NK-92 (cell line): ENCODE data around the gene PLXNA4.

Source experiments
- DNase-seq: peaks from one replicate; lab custom pipeline; 2025; ENCODE audit not compliant: unreplicated experiment; lab: John Stamatoyannopoulos, UW

Gene PLXNA4

GRCh38 chr7:132423594-132424200 lies 152.6 kb downstream of the PLXNA4 start:
- DNase-seq, result no peak

GRCh38 chr7:132422502-132423111 lies 153.7 kb downstream of the PLXNA4 start:
- no peak for DNase-seq

- no peak for DNase-seq
Observed at GRCh38 chr7:132420527-132420926, 155.7 kb downstream of the PLXNA4 start.

DNA sequence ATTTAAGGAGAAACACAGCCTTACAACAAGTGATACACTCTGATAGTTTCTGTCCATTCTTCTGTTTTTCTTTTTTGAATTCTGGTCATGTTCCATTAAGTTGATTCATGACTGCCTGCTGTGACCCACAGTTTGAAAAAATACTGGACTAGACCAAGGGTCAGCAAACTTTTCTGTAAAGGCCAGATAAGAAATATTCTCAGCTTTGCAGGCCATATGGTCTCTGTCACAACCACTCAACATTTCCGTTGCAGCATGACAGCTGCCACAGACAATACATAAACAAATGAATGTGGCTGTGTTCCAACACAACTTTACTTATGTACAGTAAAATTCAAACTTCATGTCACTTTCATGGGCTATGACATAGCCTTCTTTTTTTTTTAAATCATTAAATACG lies 156.7 kb downstream of the PLXNA4 start:
- DNase-seq, result no peak

DNA sequence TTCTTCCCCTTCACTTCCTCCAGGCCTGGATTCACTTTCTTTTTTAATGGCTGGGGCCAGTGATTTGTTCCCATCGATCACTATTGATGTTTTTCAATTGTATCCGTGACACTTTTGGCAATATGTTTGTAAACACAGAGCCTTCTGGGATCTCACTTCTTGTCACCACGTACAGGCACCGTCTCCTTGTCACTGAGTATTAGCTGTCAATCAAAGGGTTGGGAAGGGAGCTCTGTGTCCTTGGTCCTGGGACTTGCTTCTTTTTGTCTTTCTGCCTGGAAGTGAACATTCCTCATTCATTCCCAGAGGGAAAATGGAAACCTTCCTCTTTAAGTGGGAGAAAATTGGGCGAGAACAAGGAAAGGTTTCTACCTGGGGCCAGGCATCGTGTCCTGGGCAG lies 157.4 kb downstream of the PLXNA4 start:
- no peak for DNase-seq

GRCh38 chr7:132417103-132417906 lies 159.0 kb downstream of the PLXNA4 start:
- DNase-seq, result no peak

- no peak for DNase-seq
Observed at GRCh38 chr7:132416395-132416794, 159.9 kb downstream of the PLXNA4 start.

- DNase-seq, result no peak
Observed at GRCh38 chr7:132415259-132415658, 161.0 kb downstream of the PLXNA4 start.

DNA sequence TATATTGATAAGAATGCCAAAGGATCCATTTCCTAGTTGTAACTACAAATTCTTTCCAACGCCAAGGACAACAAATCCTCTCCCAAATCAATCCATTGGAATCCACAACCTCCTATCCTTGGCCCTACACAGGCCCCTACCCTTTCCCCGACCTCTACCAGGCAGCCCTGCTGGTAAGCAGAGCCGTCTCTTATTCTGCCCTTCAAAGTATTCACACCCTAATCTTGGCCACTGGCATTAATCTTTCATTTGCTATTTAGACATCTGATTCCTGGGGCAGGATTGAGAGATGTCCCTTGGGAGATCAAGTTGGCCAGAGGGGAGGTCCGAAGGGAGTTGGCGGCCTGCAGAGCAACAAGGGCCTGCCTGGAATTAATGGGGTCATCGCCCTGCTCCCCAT lies 161.4 kb downstream of the PLXNA4 start:
- no peak for DNase-seq

GRCh38 chr7:132412435-132412834 lies 163.8 kb downstream of the PLXNA4 start:
- DNase-seq, result no peak

DNA sequence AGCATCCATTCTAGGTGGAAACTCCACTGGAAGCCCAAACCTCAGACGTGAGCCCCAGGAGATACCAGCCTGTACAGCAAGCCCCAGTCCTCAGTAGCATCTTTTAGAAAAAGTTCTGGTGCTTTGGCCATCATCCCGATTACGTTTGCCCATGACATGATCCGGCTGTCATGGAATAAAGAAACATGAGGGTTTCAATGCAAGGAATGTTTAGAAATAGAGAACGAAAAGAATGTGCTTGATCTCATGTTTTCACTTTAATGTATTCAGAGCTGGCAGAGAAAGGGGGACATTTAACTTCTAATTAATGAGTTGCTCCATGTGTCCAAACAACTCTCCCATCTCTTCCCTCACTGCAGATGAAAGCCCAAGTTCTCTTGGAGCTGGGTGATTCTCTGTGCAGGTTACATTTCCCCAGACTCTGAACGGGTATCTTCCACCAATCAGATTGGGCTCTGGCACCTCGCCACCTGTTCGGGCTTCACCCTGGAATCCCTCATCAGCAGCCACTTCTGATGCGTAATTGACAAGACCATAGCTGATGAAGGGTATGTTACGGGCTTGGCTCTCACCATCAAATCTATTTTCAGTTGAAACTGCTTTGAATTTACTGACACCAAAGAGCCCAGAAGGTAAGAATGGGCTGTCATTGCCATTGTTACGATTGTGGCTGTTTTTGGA lies 165.3 kb downstream of the PLXNA4 start:
- no peak for DNase-seq

DNA sequence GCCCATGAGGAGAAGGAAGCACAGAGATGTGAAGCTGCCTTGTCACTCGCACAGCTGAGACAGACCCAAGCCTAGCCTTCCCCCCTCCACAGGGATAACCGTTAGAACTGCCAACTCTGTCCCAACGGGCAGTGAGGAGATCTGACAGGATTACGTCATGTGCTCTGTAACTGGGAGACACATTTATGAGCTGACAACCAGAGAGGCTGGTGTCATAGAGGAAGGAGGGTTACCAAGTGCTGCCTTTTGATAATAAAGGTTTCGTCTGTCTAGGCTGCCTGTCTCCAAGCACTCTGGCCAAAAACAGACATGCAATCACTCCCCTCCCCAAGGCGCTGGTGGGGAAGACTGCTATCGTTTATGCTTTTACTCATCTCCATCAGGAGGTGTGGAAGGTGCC lies 165.9 kb downstream of the PLXNA4 start:
- DNase-seq, result no peak

- no peak for DNase-seq
Observed at GRCh38 chr7:132407764-132408163, 168.5 kb downstream of the PLXNA4 start.

- no peak for DNase-seq
Observed at GRCh38 chr7:132406039-132406438, 170.2 kb downstream of the PLXNA4 start.

DNA sequence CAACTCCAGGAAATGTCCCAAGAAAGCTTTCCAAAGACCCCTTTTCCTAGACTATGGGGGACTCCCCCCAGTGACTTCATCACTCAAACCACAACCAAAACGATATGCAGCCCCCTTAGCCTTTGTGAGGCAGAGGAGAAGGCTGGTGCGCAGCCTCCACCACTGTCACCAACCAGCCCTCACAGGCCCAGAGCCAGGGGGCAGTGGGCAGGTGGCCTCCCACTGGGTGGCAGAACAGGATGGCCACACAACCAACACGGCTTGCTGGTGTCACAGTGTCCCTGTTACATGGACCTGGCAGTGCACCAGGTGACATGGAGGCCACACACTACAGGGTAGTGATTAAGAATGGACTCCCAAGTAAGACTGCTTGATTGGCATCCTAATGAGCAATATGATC lies 172.0 kb downstream of the PLXNA4 start:
- DNase-seq, result no peak

- no peak for DNase-seq
Observed at GRCh38 chr7:132403465-132404110, 172.7 kb downstream of the PLXNA4 start.

- DNase-seq, result no peak
Observed at GRCh38 chr7:132402751-132403245, 173.5 kb downstream of the PLXNA4 start.

GRCh38 chr7:132402096-132402495 lies 174.2 kb downstream of the PLXNA4 start:
- DNase-seq, result no peak

DNA sequence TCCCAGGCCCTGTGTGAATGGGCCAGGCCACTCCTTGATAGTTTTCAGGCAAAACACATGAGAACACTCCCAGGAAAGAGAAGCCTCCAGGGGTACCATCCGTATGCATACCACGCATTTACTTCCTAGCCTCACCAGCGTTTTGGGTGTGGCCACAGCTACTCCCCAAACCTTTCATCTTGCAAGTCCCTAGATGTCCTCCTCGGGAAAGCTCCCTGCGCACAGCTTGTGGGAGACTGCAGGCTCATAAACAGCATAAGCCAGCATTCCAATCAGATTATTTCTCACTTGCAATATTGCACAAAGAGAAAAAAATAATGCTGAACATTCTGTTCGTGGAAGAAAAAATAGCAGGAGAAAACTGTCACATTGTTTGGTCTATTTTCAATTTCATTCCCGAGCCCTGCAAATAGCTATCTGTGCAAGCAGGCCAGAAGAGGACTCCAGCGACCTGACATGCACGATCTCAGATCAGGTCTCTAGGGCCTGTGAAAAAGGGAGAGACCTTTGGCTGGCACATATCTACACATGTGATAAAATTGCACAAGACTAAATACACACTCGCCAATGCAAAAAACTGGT lies 175.6 kb downstream of the PLXNA4 start:
- no peak for DNase-seq

- no peak for DNase-seq
Observed at GRCh38 chr7:132399367-132399766, 176.9 kb downstream of the PLXNA4 start.
